ENCODE measurements around the gene RALGAPA1.
"Not testable (repeated sequence)": the region's sequence is repeated elsewhere in the genome, so short reads cannot be mapped to it uniquely, and the experiment has no call there.

Gene RALGAPA1

DNA sequence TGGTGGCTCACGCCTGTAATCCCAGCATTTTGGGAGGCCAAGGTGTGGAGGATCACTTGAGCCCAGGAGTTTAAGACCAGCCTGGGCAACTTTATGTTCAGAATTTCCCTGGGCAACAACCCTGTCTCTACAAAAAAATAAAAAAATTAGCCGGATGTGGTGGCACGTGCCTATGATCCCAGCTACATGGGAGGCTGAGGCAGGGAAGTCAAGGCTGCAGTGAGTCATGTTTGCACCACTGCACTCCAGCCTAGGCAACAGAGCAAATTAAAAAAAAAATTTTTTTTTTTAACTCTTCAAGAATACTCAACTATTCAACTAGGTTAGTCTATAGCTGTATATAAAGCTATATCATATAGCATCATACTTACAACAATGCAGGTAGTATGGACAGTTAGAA lies 113.0 kb downstream of the RALGAPA1 start:
- no peak for DNase-seq

DNA sequence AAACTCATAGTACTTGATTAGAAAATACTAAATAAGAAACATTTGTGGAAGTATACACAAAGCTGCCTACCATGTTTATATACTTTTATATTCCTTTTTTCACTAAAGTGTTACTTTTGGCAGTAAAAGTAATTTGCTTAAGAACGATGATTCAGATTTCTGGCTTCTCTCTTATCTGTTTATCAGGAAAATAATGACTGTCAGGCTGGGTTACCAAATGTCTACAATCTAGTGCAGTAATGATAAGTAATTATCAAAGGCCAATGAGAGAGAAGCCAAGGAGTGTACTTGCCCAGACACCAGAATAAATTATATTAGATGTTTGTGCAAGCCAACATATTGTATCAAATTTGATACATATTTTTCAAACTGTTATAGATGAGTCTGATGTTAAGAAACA lies 113.4 kb downstream of the RALGAPA1 start:
- DNase-seq: no peak

DNA sequence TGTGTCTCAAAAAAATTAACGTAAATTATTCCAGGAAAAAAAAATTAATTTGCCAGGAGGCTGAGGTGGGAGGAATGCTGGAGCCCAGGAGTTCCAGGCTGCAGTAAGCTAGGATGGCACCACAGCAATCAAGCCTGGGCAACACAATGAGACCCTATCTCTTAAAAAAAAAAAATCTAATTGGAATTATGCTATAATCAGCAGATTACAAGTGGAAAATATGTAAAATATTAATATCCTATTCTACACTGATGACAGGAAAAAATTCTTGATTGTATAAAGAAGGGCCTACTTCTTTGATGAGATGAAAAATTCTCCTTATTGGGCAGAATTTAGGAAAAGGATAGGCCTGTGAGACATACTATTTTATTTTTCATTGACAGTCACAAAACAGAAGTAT lies 114.0 kb downstream of the RALGAPA1 start:
- DNase-seq: no peak

DNA sequence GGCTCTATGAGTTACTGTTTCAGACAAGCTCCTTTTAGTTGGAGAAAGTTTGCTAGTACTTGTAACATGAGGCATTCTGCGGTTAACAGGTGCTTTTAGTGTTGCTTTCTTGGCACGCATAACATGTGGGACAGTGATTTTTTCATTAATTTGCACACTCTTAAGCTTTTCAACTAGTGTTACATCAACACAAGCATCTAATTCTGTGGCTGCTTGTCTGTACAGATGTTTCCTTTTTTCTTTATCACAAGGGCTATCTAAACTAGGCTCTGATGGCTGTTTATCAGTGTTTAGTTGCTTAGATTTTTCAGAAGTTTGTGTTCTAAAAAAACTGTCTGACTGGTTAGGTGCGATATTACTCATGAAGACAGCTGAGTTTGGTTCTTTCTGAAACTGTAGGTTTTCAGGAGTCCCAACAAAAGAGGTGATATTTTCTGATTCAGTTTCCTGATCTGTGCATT lies 120.1 kb downstream of the RALGAPA1 start:
- no peak for DNase-seq

DNA sequence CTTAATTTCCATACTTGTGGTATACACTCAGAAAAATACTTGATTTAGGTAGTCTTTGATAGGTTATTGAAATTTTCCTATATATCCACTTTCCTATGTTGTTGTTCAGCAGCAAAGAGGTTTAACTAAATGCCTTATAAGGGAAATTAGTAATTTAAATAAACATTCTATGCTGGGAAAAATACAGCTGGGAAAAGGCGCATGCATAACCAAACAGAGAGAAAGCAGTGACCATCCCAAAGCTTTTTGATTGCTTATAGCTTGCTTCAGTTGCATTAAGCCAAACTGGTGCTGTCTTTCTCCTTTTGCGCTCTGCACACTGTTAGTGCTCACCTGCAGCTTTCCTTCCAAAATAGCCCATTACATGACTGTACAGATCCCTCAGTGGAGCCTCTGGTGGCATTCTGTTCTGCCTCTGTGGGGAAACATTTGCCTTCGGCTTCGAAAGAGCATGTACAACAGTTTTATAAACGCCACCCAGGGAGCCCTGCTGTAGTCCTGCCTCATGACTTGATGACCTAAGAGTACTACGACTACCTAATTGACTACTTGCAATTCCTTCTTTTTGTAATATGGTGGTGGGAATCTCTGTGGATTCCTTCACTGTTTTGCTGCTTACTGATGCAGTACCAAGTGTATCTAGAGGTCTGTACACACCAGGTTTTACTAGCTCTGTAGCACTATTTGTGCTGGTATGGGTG lies 120.8 kb downstream of the RALGAPA1 start:
- DNase-seq: no peak

DNA sequence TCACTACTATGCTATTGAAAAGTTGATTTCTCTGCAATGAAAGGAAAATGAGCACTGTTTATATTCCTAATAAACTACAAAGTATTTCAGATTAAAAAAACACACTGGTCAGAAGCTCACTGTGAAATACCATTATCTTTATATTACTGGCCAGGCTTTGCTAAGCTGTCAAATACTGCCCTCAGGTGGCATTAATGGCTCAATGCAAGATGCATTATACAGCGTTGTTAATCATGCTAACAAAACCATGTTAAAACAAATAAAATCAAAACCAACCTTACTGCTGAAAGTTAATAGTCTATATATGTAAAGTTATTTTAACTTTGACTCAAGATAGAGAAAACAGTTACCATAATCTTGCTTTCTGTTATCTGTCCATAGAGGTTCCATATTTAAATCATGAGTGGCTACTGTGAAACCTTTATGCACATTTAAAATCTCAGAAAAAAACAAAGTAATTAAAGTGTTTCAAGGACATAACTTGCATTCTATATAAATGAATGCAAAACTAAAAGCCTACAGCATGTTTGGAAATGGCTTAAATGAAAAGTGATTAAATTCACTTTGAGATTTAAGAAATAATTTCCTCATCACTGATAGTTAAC lies 121.7 kb downstream of the RALGAPA1 start:
- no peak for DNase-seq

DNA sequence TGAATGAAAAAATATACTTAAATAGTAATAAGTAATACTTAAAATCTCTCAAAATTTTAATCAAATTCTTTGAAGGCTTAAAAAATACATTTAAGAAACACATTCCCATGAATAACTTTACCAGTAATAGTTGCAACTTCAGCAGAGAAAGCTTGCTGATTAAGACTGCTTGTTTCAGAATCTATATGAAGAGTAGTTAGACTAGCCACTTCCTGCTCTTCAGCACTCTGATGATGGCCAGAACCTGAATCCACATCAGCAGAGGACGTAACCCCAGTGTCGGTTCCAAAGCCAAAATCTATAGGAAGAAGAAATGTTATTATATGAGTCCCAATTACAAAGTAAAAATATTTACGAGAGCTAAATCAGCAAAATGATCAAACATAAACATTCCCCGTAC lies 125.4 kb downstream of the RALGAPA1 start:
- DNase-seq: not testable (repeated sequence)

DNA sequence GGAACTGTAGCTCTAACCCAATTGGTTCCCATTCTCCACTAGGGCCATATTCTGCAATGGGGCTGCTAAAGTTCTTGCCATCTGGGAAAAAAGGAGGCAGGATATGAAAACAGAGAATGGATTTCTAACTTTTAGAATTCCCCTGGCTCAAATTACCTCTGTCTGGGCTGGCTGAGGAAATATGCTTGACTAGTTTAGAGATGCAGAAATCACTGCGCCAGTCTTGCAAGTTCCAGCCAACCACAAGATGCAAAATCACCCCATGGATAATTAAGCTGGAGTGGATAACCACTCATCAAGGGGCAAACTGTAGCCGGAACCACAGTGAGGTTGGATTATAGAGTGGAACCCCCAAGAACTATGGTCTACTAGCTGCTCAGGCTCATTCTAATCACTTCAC lies 126.3 kb downstream of the RALGAPA1 start:
- no peak for DNase-seq

DNA sequence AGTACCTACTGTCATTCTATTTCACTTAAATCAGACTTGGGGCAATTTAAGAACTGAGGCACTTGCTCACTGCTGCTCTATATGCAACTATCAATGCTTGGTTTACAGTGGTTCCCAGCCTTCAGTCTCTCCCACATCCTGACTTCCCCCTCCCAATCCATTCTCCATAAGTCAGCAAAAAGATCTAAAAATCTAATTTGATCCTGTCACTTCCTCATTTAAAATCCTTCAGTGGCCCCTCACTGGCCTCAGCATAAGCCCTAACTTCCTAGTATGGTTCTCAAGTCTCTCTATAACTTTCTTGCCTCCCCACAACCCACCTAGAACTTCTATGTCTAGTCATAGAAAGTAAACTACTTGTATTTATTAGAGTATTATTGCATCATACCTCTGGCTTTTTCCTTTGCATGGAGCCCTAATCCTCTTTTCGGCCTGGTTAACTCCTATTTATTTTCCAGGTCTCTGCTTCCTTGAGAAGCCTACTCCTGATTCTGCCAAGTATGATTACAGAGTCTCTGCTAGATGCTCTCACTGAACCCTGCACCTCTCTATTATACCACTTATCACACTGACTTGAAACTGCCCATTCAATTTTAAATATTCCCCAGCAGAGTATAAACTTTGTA lies 130.6 kb downstream of the RALGAPA1 start:
- DNase-seq: no peak

DNA sequence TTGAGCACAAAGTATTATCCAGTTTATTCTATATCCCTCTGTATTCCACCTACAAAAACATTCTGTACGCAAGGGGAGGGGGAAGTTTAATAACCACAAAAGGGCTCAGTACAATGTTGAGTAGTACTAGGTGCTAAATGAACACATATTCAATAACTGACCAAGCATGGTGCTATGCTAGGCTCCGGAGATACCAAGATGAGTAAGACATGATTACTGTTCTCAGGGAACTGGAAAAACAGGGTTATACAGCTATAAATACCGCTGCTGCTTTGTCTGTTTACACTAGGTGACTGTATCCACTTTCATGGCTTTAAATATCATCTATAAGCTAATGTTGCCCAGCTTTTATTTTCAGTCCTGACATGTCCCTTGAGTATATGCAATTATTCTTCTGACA lies 139.3 kb downstream of the RALGAPA1 start:
- DNase-seq: no peak

DNA sequence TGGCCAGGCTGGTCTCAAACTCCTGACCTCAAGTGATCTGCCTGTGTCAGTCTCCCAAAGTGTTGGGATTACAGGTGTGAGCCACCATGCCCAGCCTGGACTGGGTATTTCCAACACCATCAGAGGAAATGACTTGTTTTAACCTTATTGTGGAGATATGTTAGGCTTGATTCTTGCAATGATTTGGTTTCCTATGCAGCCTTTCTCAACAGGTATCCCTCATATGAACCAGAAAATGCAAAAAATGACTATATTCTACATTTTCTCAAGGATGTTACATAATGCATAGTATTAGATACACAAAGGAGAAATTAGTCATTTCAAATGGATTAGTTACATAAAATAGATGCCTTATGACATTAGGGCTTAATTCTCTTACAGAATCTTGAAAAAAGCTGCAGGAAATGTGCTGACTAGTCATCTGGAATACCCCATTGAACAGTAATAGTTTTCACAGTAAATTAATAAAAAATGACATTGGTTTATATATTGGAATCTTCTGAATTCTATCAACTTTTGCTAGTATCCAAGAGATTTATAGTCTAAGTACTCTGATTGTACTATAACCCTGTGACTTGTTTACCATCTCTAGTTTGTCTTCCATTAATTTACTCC lies 142.6 kb downstream of the RALGAPA1 start:
- no peak for DNase-seq

DNA sequence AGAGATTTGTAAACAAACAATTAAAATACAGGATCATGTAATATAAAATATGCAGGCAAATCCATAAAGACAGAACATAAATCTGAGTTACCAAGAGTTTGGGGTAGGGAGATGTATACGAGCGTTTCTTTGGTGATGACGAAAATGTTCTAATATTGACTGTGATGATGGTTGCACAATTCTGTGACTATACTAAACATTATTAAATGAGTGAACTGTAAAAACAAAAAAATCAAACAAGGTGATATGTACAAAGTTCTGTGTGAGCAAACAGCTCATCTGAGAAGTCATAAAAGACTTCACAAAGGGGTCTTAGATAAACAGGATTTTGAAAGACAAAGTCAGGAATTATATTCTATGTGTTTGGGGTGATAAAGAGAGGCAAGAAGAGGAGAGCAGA lies 147.2 kb downstream of the RALGAPA1 start:
- no peak for DNase-seq

DNA sequence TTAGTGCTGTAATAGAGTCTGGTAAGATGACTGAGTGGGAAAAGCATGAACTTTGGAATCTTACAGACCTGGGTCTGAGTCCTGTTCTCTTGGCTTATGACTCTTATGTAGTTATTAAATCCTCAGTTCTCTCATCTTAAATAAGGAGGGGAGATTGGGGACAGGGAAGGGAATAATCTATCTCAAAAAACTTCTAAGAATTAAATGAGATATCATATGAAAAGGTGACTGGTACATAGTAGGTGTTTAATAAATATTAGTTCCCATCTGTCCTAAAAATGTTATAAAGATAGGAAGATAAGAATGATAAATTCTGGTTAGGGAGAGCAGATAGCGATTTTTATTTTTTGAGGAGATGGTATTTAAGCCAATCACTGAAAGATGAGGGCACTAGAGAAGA lies 156.1 kb downstream of the RALGAPA1 start:
- no peak for DNase-seq

DNA sequence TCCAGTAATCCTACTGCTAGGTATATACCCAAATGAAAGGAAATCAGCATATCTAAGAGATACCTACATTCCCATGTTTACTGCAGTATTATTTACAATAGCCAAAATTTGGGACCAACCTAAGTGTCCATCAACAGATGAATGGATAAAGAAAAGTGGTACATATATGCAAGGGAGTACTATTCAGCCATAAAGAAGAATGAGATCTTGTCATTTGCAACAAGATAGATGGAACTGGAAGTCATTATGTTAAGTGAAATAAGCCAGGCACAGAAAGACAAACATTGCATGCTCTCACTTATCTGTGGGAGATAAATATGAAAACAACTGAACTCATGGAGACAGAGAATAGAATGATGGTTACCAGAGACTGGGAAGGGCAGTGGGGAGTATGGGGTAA lies 165.6 kb downstream of the RALGAPA1 start:
- no peak for DNase-seq

DNA sequence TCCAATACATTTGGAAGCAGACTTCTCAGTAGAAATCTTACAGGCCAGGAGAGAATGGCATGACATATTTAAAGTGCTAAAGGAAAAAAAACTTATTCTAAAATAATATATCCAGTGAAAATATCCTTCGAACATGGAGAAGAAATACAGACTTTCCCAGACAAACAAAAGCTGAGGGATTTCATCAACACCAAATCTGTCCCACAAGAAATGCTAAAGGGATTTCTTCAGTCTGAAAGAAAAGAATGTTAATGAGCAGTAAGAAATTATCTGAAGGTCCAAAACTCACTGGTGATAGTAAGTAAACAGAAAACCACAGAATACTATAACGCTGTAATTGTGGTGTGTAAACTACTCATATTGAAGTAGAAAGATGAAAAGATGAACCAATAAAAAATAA lies 171.2 kb downstream of the RALGAPA1 start:
- DNase-seq: no peak

DNA sequence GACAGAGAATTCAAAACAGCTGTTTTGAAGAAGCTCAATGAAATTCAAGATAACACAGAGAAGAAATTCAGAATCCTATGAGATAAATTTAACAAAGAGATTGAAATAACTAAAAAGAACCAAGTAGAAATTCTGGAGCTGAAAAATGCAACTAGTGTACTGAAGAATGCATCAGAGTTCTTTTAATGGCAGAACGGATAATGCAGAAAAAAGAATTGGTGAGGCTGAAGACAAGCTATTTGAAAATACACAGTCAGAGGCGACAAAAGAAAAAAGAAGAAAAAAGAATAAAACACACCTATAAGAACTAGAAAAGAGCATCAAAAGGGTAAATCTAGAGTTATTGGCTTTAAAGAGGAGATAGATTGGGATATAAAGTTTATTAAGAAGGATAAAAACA lies 171.8 kb downstream of the RALGAPA1 start:
- no peak for DNase-seq

DNA sequence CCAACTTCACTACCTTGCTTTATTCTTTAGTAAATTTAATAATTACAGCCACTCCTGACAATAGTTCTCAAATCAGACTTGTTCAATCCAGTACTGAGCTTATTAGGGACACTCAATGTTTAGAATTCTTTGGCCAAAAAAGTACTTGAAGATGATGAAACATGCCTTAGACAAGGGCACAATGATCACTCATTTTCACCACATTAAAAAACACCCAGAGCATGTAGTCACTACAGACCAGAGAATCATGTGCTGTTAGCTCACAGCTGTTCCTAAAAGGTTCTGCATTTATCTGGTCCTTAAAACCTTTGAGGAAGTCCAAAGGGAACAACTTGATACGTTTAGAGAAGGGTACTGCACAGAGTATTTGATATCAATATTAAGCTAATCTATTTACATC lies 176.4 kb downstream of the RALGAPA1 start:
- no peak for DNase-seq

DNA sequence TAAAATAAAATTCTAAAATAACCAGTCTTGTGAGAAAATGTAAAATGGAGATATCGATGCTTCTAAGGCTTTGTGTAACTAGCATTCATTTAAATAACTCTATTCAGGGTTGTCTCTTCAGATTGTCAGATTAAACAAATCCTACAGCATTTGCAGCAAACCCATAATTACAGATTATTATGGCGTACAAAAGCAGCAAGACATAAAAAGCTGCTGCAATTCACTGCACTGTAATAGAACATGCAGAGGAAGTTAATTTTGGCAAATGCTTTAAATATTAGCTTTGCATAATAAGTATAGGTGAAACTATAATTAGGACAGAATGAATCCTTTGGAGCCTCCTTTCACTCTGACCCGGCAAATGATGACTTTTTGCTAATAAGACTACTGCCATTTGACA lies 176.8 kb downstream of the RALGAPA1 start:
- no peak for DNase-seq

DNA sequence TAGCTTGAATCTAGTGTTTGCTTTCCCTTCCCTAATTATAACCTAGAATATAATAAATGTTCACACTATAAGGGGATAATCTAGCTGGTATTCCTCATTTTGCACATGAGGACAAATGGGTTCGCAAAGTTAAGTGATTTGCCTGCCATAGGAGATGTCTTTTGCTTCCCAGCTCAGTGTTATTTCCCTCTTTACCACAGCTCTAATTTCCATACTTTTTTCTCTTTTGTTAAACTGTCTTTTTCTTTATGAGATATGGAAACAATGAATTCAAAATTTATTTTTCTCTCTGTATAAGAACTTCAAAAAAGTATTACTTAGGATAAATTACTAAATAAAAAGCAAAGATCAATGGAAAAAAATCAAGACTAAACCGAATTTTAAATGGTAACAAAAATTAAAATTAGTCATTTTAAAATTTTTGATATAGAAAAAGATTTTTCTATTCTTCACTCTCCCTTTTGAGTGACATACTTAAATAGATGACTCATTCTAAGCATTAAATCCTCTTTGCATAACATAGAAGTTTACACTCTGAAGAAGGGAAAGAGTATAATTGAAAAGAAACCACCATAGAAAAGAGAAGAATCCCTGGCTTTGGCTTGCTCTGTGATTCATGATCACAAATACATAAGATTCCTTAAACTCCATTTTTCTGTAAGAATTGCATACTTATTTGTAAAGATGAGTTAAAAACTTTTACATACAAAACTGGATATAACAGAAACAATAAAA lies 177.9 kb downstream of the RALGAPA1 start:
- no peak for DNase-seq

DNA sequence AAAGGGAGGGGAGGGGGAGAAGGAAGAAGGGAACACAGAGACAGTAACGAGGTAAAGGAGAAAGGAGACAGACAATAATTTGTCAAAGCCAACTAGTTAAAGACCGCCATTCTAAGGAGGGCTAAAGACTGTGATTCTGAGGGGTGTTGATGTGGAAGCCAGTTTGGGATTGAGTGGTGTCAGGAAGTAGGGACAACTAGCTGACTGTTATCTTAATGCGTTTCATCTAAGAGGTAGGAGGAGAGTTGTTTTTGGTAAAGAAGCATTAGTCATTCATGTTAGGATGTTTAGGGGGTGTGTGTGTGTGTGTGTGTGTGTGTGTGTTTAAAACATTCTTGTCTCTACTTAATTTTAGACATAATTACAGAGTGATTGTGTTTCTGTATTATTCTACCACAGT lies 180.1 kb downstream of the RALGAPA1 start:
- DNase-seq: no peak

DNA sequence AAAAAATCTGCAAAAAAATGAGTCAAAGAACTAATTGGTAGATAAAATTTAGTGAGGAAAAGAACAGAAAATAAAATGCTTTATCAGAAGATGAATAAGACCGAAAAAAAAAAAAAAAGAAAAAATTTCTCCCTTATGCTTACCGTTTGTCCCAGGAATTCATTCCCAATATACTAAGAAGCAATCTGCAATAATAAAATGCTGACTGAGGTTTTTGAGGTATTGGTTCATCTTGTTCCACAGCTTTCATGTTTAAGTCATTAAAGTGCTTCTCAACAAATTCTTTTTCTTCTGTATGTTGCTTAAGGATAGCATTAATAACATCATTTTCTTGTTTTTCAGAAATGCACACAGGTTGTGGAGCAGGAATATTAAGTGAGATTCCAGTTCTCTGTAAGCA lies 182.1 kb downstream of the RALGAPA1 start:
- not testable (repeated sequence) for DNase-seq

DNA sequence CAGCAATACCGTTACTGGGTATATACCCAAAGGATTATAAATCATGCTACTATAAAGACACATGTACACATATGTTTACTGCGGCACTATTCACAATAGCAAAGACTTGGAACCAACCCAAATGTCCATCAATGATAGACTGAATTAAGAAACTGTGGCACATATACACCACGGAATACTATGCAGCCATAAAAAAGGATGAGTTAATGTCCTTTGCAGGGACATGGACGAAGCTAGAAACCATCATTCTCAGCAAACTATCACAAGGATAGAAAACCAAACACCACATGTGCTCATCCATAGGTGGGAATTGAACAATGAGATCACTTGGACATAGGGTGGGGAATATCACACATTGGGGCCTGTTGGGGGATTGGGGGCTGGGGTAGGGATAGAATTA lies 187.1 kb downstream of the RALGAPA1 start:
- not testable (repeated sequence) for DNase-seq

DNA sequence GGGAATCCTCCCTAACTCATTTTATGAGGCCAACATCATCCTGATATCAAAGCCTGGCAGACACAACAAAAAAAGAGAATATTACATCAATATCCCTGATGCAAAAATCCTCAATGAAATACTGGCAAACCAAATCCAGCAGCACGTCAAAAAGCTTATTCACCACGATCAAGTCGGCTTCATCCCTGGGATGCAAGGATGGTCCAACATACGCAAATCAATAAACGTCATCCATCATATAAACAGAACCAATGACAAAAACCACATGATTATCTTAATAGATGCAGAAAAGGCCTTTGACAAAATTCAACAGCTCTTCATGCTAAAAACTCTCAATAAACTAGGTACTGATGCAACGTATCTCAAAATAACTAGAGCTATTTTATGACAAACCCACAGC lies 189.1 kb downstream of the RALGAPA1 start:
- DNase-seq: not testable (repeated sequence)
